NCI-H2196 treated with DMSO at 0.1 percent for 48 hours (cell line): ENCODE measurements around the gene HMCN2.

Experiments used
- DNase-seq: peaks from one replicate; lab custom pipeline; 2025; ENCODE audit not compliant: unreplicated experiment; lab: John Stamatoyannopoulos, UW

HMCN2 gene

GRCh38 chr9:130459941-130460669 is 194.5 kb downstream of the HMCN2 start:
- DNase-seq = no peak

DNA sequence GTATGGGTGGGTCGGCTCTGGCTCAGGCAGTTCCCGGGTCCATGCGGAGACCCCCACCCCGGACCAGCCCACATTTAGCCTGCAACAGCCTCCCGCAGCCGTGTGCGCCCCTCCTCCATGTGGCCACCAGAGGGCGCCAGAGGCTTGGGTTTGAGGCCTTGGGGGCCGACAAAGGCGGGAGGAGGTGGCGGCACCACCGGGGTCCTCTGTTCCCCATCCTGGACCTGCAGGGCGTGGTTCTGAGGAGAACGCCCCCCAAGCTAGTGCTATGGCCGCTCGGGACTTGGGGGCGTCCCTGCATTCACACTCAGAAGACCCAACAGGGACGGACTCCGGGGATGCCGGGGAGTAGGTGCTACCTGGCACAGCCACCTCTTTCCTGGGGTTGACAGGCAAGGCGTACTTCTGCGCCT is 195.7 kb downstream of the HMCN2 start:
- no peak for DNase-seq

- DNase-seq = no peak
Observed at GRCh38 chr9:130461731-130462130, 196.2 kb downstream of the HMCN2 start.

- no peak for DNase-seq
Observed at GRCh38 chr9:130462685-130463540, 197.4 kb downstream of the HMCN2 start.

DNA sequence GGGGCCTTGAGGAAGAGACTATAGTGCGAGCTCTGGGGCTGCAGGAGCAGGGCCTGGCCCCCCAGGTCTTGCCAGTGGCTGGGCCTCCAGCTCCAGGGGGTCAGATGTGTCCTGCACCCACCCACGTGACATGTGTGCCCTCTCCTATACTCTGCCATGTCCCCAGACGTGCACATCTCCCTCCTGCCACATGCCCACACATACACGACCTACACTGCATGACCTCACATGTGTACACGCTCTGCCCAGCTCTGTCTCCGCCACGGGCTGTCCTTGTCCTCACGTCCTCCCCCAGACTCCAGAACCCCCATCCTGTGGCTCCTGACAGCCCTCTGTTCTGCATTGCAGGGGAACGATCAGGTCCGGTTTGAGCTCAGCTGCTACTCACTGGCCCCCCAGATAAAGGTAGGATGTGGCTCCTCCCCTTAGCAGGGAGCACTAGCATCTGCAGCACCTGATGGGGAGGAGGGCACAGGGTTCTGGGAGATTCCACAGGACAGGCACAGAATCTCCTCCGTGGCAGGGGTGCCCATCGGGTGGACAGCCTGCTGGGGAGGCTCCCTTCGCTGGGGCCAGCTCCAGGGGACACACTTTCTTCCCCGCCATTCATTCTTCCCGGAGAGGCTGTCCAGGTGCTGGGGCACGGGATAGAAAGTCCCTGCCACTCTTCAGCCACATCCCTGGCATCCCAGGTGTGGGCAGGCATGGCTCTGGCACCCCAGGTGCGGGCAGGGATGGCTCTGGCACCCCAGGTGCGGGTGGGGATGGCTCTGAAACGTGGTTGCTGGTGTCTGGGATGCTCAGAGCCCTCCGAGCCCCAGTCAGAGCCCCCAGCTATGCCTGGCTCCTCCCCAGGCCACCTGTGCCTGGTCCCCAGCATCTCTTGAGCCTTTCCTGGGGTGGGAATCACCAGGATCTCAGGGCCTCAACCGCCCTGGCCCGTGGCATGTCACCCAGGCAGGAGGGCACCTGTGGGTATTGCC is 198.5 kb downstream of the HMCN2 start:
- DNase-seq = no peak

GRCh38 chr9:130465383-130466096 is 200.0 kb downstream of the HMCN2 start:
- DNase-seq = no peak

GRCh38 chr9:130466537-130467217 is 201.1 kb downstream of the HMCN2 start:
- no peak for DNase-seq

DNA sequence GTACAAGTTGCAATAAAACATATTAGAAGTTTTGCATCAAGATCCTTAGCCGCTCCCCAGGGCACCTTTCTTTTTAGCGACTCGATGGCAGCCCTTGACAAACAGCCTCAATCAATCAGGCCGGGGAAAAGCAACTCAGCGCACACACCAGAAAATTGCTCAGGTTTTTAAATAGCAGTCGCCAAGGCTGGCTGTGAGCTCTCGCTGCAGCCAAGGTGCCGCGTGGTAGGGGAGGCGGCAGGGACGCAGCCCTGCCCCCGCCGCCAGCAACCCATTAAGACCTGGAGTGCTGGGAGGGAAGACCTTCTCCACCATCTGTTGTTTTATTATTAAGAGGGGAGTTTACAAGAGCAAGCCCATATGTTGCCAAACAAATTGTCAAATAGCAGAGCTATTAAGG is 201.8 kb downstream of the HMCN2 start:
- DNase-seq = no peak

DNA sequence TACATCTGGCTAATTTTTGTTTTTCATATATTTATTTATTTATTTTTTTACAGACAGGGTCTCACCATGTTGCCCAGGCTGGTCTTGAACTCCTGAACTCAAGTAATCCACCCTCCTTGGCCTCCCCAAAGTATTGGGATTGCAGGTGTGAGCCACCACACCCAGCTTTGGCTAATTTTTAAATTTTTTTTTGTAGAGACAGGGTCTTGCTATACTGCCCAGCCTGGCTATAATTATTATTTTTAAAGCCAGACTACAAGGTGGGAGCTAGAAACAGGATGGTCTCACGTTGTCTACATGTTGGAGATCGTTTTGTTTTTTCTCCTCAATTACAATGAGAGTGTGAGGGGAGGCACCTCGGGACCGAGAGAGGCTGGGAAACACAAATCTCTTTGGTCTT is 203.0 kb downstream of the HMCN2 start:
- DNase-seq = no peak

- no peak for DNase-seq
Observed at GRCh38 chr9:130470269-130470668, 204.7 kb downstream of the HMCN2 start.

- DNase-seq = no peak
Observed at GRCh38 chr9:130470950-130471349, 205.4 kb downstream of the HMCN2 start.

GRCh38 chr9:130471411-130472183 is 206.0 kb downstream of the HMCN2 start:
- DNase-seq = no peak

DNA sequence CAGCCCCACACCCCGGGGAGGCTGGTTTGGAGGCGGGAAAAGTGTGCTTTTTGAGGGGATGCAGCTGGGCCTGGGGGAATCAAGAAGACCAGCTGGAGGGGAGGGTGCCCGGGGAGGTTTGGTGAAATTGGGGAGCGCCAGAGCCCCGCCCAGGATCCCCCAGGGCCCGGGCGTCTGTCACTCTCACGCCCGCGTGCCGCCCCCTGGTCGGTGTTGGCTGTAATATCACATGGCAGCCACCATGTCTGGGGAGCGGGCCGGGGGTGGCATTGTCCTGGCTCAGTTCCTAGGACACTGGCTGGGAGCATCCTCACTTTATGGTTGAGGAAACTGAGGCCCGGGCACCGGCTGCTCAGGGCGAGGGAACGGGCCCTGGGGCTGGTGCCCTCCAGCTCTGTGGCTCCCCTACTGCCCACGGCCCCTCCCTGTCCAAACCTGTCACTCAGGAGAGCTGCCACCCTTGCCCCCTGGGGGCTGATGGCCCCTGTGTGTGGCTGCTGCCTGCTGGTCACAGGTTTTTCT is 206.7 kb downstream of the HMCN2 start:
- DNase-seq = no peak

GRCh38 chr9:130473009-130473408 is 207.4 kb downstream of the HMCN2 start:
- no peak for DNase-seq

DNA sequence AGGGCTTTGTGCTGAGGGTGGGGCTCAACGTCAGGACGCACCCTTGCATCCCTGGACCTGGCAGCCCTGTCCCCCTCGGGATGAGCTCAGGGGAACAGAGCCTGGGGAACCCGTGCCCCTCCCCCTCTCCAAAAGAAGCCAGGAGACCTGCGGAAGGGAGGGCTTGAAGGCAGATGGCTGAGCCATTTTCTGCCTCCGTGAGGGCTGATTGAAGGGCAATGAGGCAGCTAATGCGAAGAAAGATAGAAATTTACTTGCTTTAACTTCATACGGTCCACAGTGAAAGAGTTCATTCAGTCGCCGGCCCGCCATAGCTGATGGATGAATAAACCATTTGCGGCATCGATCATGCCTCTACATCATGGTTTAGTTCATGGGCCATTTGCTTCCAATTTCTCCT is 208.0 kb downstream of the HMCN2 start:
- DNase-seq = no peak

GRCh38 chr9:130474106-130474505 is 208.5 kb downstream of the HMCN2 start:
- DNase-seq = no peak

DNA sequence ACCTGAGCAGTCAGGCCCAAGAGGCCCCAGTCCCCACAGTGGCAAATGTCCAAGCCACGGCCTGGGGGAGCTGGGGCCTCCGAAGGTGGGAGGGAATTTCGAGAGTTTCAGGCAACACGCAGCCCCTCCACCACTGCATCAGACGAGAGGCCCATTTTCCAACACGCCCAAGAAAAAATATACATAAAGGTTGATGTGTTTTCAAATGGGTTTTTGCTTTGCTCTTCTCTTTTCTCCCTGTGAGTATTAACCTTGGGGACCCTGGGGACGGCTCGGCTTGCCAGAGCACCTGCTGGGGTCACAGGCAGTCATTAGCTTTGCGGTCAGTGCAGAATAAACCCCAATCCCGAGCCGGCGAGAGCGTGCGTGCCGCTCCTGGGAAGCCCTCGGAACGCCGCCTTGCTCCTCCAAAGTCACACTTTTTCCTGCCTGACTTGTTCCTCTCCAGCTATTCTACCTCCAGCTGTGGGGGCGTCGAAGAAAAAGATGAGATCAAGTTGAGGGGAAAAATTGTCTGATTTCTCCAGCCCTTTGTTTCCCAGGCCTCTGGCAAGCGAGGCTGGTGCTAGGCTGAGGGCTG is 210.7 kb downstream of the HMCN2 start:
- DNase-seq = no peak

GRCh38 chr9:130477564-130477963 is 212.0 kb downstream of the HMCN2 start:
- DNase-seq = no peak

GRCh38 chr9:130478152-130478551 is 212.6 kb downstream of the HMCN2 start:
- no peak for DNase-seq
